ENCODE measurements around the gene ZNF182. TPM values are rescaled to one million over a fixed set of nuclear protein-coding genes. Genes with fewer than 3 reads are reported as not detected.
A peak's percentile ranks its signal among the peaks of the same experiment; 100 is the strongest.

Gene ZNF182
- total and polyA plus RNA-seq, 9 of the 15 experiments (the other 6 are each of a cell fraction or from before 2014, with no cell fraction given) = 0.59 to 5.0 (median 3.9) TPM

DNA sequence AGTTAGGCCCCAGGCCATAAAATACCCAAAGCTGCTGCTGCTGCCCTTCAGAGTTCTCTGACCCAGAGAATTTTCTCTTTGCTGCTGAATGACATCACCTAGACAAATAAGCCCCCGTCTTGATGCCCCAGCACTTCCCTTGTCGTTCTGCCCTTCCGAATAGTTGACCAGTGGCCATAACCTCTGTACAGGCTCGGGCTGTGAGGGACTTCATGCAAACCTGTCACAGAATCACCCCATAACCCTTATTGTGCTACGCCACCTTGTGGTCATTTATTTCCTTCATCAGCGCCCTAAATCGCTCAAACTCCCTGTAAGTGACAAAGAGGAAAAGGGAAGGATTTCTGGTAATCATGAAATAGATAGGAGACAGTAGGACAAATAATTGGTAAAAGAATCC lies 21.8 kb upstream of the ZNF182 start (continued):
- TF ChIP-seq, protein P1, sequence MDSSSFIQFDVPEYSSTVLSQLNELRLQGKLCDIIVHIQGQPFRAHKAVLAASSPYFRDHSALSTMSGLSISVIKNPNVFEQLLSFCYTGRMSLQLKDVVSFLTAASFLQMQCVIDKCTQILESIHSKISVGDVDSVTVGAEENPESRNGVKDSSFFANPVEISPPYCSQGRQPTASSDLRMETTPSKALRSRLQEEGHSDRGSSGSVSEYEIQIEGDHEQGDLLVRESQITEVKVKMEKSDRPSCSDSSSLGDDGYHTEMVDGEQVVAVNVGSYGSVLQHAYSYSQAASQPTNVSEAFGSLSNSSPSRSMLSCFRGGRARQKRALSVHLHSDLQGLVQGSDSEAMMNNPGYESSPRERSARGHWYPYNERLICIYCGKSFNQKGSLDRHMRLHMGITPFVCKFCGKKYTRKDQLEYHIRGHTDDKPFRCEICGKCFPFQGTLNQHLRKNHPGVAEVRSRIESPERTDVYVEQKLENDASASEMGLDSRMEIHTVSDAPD (CRISPR knock-in tag; IDR thresholded peaks at IDR 0.05) = no peak
- no peak for TF ChIP-seq SMARCE1 (IDR thresholded peaks at IDR 0.05)
- TF ChIP-seq, protein P2, sequence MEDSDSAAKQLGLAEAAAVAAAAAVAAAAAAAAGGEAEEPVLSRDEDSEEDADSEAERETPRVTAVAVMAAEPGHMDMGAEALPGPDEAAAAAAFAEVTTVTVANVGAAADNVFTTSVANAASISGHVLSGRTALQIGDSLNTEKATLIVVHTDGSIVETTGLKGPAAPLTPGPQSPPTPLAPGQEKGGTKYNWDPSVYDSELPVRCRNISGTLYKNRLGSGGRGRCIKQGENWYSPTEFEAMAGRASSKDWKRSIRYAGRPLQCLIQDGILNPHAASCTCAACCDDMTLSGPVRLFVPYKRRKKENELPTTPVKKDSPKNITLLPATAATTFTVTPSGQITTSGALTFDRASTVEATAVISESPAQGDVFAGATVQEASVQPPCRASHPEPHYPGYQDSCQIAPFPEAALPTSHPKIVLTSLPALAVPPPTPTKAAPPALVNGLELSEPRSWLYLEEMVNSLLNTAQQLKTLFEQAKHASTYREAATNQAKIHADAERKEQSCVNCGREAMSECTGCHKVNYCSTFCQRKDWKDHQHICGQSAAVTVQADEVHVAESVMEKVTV (CRISPR knock-in tag; IDR thresholded peaks at IDR 0.05) = peak; percentile 80
- TF ChIP-seq ZNF79 (CRISPR knock-in tag; IDR thresholded peaks at IDR 0.05; ENCODE audit: low read depth) = no peak
- TF ChIP-seq ZNF324 (CRISPR knock-in tag; IDR thresholded peaks at IDR 0.05) = no peak
- TF ChIP-seq NFRKB (IDR thresholded peaks at IDR 0.05; ENCODE audit: low read depth) = no peak
- TF ChIP-seq, protein P3, sequence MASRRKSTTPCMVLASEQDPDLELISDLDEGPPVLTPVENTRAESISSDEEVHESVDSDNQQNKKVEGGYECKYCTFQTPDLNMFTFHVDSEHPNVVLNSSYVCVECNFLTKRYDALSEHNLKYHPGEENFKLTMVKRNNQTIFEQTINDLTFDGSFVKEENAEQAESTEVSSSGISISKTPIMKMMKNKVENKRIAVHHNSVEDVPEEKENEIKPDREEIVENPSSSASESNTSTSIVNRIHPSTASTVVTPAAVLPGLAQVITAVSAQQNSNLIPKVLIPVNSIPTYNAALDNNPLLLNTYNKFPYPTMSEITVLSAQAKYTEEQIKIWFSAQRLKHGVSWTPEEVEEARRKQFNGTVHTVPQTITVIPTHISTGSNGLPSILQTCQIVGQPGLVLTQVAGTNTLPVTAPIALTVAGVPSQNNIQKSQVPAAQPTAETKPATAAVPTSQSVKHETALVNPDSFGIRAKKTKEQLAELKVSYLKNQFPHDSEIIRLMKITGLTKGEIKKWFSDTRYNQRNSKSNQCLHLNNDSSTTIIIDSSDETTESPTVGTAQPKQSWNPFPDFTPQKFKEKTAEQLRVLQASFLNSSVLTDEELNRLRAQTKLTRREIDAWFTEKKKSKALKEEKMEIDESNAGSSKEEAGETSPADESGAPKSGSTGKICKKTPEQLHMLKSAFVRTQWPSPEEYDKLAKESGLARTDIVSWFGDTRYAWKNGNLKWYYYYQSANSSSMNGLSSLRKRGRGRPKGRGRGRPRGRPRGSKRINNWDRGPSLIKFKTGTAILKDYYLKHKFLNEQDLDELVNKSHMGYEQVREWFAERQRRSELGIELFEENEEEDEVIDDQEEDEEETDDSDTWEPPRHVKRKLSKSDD (conservative IDR thresholded peaks at IDR 0.05; ENCODE audit: low read length) = no peak
- no peak for TF ChIP-seq MECOM (CRISPR knock-in tag; IDR thresholded peaks at IDR 0.05)
- TF ChIP-seq FOS (IDR thresholded peaks at IDR 0.05; ENCODE audit: extremely low read depth, insufficient read length) = no peak
- TF ChIP-seq ZNF23 (CRISPR knock-in tag; IDR thresholded peaks at IDR 0.05) = no peak
- no peak for TF ChIP-seq SMAD2 (IDR thresholded peaks at IDR 0.05; ENCODE audit: low read depth, low read length)
- TF ChIP-seq MYBL2 (IDR thresholded peaks at IDR 0.05; ENCODE audit: low read depth) = no peak
- no peak for TF ChIP-seq MYBL2 (CRISPR knock-in tag; IDR thresholded peaks at IDR 0.05; ENCODE audit: borderline replicate concordance)
- TF ChIP-seq RAD51 (IDR thresholded peaks at IDR 0.05; ENCODE audit: borderline replicate concordance, low read depth) = no peak
- no peak for TF ChIP-seq SIN3A (IDR thresholded peaks at IDR 0.05; ENCODE audit: borderline replicate concordance in 2 of 2, control insufficient read depth in 1 of 2, low read depth in 2 of 2, low read length in 2 of 2)

Data from K562 (cell line).